AG10803 (cell line): ENCODE data around the gene ARHGAP44.

Source experiments
- DNase-seq: peaks from one replicate; pipeline ENCODE4 v3.0.0; 2010; ENCODE audit warnings: low read depth
- H3K4me3 ChIP-seq: 2 replicates; pipeline ENCODE4 v1.5.1; 2011; ENCODE audit warnings: mild to moderate bottlenecking, low read length, control low read depth
- TF ChIP-seq, protein P1 (sequence below): conservative IDR thresholded peaks from 2 replicates; pipeline ENCODE4 v1.5.1; 2011; ENCODE audit warnings: mild to moderate bottlenecking, low read length, control low read depth, inconsistent platforms

The ARHGAP44 gene

DNA sequence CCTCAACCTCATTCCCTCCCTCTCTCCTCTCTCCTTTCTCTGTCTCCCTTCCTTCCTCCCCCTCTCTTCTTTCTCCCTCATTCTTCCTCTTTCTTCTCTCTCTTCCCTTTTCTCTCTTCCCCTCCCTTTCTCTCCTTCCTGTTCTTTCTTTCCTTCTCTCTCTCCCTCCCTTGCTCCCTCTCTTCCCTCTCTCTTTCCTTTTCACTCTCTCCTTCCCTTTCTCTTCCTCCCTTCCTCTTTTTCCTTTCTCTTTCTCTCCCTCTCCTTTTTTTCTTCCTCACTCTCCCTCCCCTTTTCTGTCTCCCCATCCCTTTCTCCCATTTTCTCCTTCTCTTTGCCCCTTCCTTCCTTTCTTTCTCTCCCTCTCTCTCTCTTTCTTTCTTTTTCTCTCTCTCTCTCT lies 236.4 kb downstream of the ARHGAP44 start:
- DNase-seq: no peak
- H3K4me3 ChIP-seq: no peak overlapping the region
- TF ChIP-seq, protein P1, sequence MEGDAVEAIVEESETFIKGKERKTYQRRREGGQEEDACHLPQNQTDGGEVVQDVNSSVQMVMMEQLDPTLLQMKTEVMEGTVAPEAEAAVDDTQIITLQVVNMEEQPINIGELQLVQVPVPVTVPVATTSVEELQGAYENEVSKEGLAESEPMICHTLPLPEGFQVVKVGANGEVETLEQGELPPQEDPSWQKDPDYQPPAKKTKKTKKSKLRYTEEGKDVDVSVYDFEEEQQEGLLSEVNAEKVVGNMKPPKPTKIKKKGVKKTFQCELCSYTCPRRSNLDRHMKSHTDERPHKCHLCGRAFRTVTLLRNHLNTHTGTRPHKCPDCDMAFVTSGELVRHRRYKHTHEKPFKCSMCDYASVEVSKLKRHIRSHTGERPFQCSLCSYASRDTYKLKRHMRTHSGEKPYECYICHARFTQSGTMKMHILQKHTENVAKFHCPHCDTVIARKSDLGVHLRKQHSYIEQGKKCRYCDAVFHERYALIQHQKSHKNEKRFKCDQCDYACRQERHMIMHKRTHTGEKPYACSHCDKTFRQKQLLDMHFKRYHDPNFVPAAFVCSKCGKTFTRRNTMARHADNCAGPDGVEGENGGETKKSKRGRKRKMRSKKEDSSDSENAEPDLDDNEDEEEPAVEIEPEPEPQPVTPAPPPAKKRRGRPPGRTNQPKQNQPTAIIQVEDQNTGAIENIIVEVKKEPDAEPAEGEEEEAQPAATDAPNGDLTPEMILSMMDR: no peak

DNA sequence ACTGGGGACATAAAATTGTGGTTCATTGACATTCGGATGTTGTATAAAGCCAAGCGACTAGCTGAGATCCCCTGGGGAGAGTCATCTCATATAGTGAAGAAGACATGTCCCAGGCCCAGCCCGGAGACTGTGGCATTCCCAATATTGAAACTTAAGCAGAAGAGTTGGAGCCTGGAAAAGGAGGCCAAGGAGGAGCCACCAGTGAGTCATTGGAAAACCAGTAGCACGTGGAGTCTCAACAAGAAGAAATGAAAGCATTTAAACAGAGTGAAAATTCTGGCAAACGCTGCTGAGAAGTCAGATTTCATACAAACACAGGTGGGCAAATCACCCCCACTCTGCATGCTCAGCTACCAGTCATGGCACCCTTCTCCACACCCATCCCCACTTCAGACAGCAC lies 237.9 kb downstream of the ARHGAP44 start:
- TF ChIP-seq, protein P1: no peak
- peak; percentile 23 for DNase-seq
- no peak overlapping the region for H3K4me3 ChIP-seq

DNA sequence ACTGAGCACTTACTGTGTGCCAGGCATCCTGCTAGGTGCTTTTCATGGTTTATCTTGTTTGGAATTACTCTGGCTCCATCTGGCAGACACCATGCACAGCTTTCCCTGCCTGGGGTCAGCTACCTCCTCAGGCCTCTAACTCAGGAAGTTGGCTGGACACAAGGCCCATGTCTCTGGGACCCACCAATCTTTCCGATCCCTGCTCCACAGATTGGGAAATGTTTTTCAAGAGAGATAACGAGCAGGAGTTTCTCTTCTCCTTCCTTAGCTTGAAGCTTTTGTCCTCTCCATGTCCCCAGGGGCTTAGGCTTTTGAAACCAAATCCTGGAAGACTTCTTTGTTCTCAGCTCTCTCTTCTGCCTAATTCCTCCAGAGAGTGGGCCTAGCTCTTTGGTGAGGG lies 240.0 kb downstream of the ARHGAP44 start:
- DNase-seq: no peak
- TF ChIP-seq, protein P1: no peak
- no peak overlapping the region for H3K4me3 ChIP-seq

DNA sequence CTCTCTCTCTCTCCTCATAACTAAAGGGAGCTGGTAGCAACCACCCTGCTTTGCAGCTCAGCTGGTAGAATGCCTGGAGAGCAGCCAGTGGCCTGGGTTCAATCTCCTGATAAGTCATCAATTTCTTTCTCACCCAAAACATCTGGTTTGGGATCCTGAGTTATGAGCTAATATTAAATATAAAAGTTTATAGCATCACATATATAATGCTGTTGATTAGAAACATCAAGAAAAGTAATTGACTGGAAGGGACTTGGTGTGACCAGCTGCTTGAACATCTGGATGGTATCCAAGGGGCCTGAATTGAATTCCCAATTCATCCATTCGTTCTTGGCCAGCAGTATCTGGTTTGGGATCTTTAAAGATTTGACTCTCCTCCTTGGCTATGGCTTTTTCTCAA lies 240.8 kb downstream of the ARHGAP44 start:
- H3K4me3 ChIP-seq: no peak overlapping the region
- no peak for DNase-seq
- TF ChIP-seq, protein P1: no peak

DNA sequence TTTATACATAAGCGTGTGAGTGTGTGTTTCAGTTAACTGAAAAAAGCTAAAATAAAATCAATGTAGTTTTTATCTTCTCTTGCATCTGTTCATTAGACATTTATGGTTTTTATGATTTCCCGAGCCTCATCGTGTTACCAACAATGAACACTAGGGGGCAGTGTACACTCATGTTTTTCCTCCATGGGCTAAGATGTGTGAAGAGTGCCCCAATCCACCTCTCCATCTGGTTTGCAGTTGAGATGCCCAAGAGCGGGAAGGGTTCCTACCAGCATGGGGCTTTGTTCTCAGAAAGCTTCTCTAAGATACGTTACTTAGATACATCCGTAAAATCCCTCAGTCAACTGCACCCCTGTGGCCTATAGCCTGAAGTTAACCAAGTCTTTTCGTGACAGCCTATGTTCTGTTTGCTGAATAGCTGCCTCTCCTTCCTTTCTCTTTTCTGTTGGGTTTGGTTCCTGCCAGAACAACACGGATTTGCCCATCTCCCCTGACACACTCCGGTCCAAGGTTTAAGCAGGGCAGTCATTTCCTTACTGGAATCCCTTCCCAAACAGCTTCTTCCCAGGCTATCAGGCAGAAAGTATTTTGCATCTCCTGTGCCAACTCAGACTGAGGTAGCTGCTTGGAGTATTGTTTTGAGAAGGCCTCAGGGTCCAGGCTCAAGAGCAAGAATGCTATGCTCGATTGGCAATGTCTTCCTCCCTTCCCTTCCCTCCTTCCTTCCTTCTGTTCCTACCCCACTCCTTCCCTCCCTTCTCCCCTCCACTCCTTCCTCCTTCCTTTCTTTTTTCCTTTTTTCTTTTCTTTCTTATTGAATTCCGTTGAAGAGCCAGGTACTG lies 241.4 kb downstream of the ARHGAP44 start:
- TF ChIP-seq, protein P1: peak; percentile 76

DNA sequence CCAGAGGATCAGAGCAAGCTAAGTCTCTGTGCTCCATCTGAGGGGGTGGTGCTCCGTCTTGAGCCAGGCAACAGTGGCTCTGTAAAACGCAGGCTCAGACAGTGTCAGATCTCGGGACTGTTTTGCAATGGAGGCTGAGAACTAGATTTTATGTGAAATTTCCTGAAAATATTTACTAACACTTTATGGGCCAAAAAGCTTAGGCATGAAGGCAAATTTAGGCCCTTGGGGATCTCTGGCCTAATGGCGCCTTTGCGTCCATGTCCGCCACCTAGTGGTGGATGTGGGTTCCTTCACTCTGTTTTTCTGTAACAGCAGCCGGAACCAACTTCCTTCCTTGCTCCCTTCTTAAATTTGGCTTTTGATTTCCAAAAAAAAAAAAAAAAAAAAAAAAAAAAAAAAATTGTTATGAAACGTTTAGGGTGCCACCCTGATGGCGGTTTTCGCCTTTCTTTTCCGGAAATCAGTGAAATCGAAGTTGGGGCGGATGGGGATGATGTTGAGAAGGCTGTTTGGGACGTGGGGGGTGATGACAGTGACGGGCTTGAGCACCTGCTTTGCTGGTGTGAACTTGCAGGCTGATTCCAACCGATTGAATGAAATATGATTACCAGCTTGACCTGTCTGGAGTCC lies 242.5 kb downstream of the ARHGAP44 start:
- TF ChIP-seq, protein P1: peak; percentile 86
- peak; percentile 55 for DNase-seq

More for the DNA sequence above, 241.4 kb downstream of the ARHGAP44 start:
- peak; percentile 64 for DNase-seq
- no peak overlapping the region for H3K4me3 ChIP-seq

DNA sequence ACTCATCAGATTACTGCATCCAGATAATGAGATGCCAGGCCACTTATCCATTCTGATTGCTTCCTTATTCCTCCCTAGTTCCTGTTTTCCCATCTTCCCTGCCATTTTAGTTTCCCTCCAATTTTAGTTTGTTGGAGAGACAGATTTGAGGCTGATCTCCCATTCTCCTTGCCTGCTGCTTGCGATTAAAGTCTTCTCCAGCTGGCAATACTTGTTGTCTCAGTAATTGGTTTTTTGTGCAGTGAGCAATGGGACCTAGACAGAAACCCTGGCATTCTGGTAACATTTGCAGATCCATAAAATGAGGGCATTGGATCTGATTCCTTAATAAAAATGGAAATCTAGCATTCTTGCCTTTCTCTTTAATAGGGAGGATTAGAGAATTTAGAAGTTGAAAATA lies 246.1 kb downstream of the ARHGAP44 start:
- no peak overlapping the region for H3K4me3 ChIP-seq
- DNase-seq: no peak
- TF ChIP-seq, protein P1: no peak

More for the DNA sequence above, 242.5 kb downstream of the ARHGAP44 start:
- no peak overlapping the region for H3K4me3 ChIP-seq
